Stimulated activated CD8-positive, alpha-beta memory T cell treated with anti-CD3 and anti-CD28 coated beads, Interleukin-12 subunit alpha, Interleukin-12 subunit beta, amount 100 ng/mL, for 24 hours (primary cell): Measurements from ENCODE around the gene ARHGEF12.

Experiments used
- DNase-seq: peaks from one replicate; pipeline ENCODE4 v3.0.0-alpha.2; 2020; ENCODE audit errors: extremely low read depth

ARHGEF12 gene

GRCh38 chr11:120335908-120336640 lies at the start of gene ARHGEF12:
Gene ARHGEF12, plus strand, starts transcription at chr11:120336413. Its CDS starts 831 bp downstream, at chr11:120337244.
- DNase-seq, result peak; percentile 73

GRCh38 chr11:120288021-120288420 lies 48.2 kb upstream of the ARHGEF12 start:
- DNase-seq, result no peak

- DNase-seq, result no peak
Measured at GRCh38 chr11:120289426-120289825, 46.8 kb upstream of the ARHGEF12 start.

GRCh38 chr11:120290956-120291355 lies 45.3 kb upstream of the ARHGEF12 start:
- DNase-seq, result no peak

GRCh38 chr11:120293038-120293800 lies 43.0 kb upstream of the ARHGEF12 start:
- no peak for DNase-seq

GRCh38 chr11:120294096-120294495 lies 42.1 kb upstream of the ARHGEF12 start:
- no peak for DNase-seq

- no peak for DNase-seq
Measured at GRCh38 chr11:120295099-120295498, 41.1 kb upstream of the ARHGEF12 start.

- DNase-seq, result no peak
Measured at GRCh38 chr11:120296554-120296953, 39.7 kb upstream of the ARHGEF12 start.

GRCh38 chr11:120298461-120298860 lies 37.8 kb upstream of the ARHGEF12 start:
- no peak for DNase-seq

- DNase-seq, result no peak
Measured at GRCh38 chr11:120302001-120302805, 34.0 kb upstream of the ARHGEF12 start.

- no peak for DNase-seq
Measured at GRCh38 chr11:120303004-120303637, 33.1 kb upstream of the ARHGEF12 start.

- DNase-seq, result no peak
Measured at GRCh38 chr11:120304526-120304925, 31.7 kb upstream of the ARHGEF12 start.

- no peak for DNase-seq
Measured at GRCh38 chr11:120305286-120305685, 30.9 kb upstream of the ARHGEF12 start.

GRCh38 chr11:120306519-120307242 lies 29.5 kb upstream of the ARHGEF12 start:
- DNase-seq, result no peak

GRCh38 chr11:120307476-120307875 lies 28.7 kb upstream of the ARHGEF12 start:
- DNase-seq, result no peak

- DNase-seq, result no peak
Measured at GRCh38 chr11:120308081-120308480, 28.1 kb upstream of the ARHGEF12 start.

- no peak for DNase-seq
Measured at GRCh38 chr11:120310870-120311269, 25.3 kb upstream of the ARHGEF12 start.

GRCh38 chr11:120314861-120315260 lies 21.4 kb upstream of the ARHGEF12 start:
- no peak for DNase-seq

GRCh38 chr11:120316880-120317688 lies 19.1 kb upstream of the ARHGEF12 start:
- no peak for DNase-seq
